Left lung (tissue), 10 donors: ENCODE measurements around the gene ABCG2. TPM values are rescaled to one million over a fixed set of nuclear protein-coding genes. Genes with fewer than 3 reads are reported as not detected.

Experiments
- ATAC-seq: fragments of 200-7000 bp; cut with Tn5 transposase; one replicate; pipeline ENCODE4 v1.9.1; 2020; ENCODE audit warnings: moderate library complexity
- DNase-seq, 4 donors: peaks; one replicate each; pipeline ENCODE4 v3.0.0-alpha.2; 2013 to 2020
- H3K27ac ChIP-seq, 2 donors: fragments of 200-600 bp; sonication (generic) in 1 of 2; one replicate each; pipeline versions ENCODE4 v1.5.0 to v1.8.0; 2020 to 2021
- H3K27me3 ChIP-seq, 2 donors: fragments of 200-600 bp; sonication (generic) in 1 of 2; one replicate each; pipeline versions ENCODE4 v1.5.0 to v1.8.0; 2020 to 2021
- H3K36me3 ChIP-seq, 2 donors: fragments of 200-600 bp; sonication (generic) in 1 of 2; one replicate each; pipeline versions ENCODE4 v1.5.0 to v1.8.0; 2020 to 2021
- H3K4me1 ChIP-seq, 2 donors: fragments of 200-600 bp; one replicate each; pipeline ENCODE4 v1.8.0; 2021
- H3K4me3 ChIP-seq, 2 donors: fragments of 200-600 bp; sonication (generic) in 1 of 2; one replicate each; pipeline versions ENCODE4 v1.5.0 to v1.8.0; 2020 to 2021; ENCODE audit warnings: mild to moderate bottlenecking in 1 of 2
- H3K9me3 ChIP-seq, 2 donors: fragments of 200-600 bp; sonication (generic) in 1 of 2; one replicate each; pipeline versions ENCODE4 v1.5.0 to v1.8.0; 2020 to 2021
- CTCF ChIP-seq, 2 donors: fragments of 200-600 bp; sonication (generic) in 1 of 2; IDR thresholded peaks; one replicate each; pipeline versions ENCODE4 v1.5.0 to v1.8.0; 2021; ENCODE audit warnings: antibody characterized with exemption in 2 of 2
- intact Hi-C, 2 donors: fragments of 100-400 bp; cut with DNase I; formaldehyde crosslinking; loops; one replicate each; pipeline versions ENCODE4 v1.11.2 to v1.14.2; 2022
- polyA plus RNA-seq, 6 donors: library from polyadenylated mRNA; unstranded; fragments of 120-200 nt; gene quantifications; one replicate each; pipeline ENCODE4 v1.2.1, GENCODE V29; 2013; ENCODE audit not compliant: insufficient read length in 6 of 6
- total RNA-seq, 2 donors: library from RNA; stranded (reverse); fragmentation: NEBNext Ultra II Directional; extraction: Animal tissue kit (Norgen Biotek cat#: 25700); gene quantifications; one replicate each; pipeline ENCODE4 v1.2.1, GENCODE V29; 2021
- donor health status: DM: no; HTN: yes; CAD: no.
- donor health status: DM: no; HTN: no; CAD: no.

ABCG2 gene
- total and polyA plus RNA-seq, 8 donors = 5.1 to 23.5 (median 16.8) TPM

DNA sequence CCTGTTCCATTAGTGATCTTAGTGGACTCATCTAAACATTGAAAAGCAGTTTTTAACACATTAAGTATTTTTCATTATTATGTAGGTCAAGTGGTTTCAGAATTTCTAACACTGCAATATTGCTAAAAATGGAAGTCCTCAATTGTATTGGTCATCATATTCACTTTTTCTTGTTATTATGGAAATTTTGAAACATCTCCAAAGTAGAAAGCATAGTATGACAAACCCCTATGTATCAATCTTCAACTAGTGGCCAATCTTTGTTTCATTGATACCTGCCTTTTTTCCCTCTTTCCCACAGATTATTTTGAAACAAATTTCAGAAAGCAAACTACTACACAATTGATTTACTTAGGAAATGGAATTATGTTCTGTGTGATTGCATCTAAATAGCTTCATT lies 14.5 kb upstream of the ABCG2 start:
- TF ChIP-seq CTCF (IDR thresholded peaks at IDR 0.05) = no peak
- ATAC-seq (no peak), DNase-seq (no peak)
- H3K4me3 ChIP-seq = no peak overlapping the region
- no peak overlapping the region for H3K27ac ChIP-seq
- H3K4me1 ChIP-seq = peaks cover 0 to 5% of the 10 kb centered on the region in 2 donors
- no peaks in the 10 kb centered on the region for H3K36me3 ChIP-seq
- intact Hi-C loops = no loop called here
- no peaks in the 10 kb centered on the region for H3K9me3 ChIP-seq
- H3K27me3 ChIP-seq = no peaks in the 10 kb centered on the region

GRCh38 chr4:88171206-88171605 lies 12.8 kb upstream of the ABCG2 start:
- H3K36me3 ChIP-seq = no peaks in the 10 kb centered on the region
- DNase-seq = no peak
- no peak overlapping the region for H3K27ac ChIP-seq
- H3K4me3 ChIP-seq = no peak overlapping the region
- no peaks in the 10 kb centered on the region for H3K9me3 ChIP-seq
- H3K27me3 ChIP-seq = no peaks in the 10 kb centered on the region
- no peak for TF ChIP-seq CTCF (IDR thresholded peaks at IDR 0.05)
- no peak for ATAC-seq
- intact Hi-C loops = no loop called here
- no peaks in the 10 kb centered on the region for H3K4me1 ChIP-seq

DNA sequence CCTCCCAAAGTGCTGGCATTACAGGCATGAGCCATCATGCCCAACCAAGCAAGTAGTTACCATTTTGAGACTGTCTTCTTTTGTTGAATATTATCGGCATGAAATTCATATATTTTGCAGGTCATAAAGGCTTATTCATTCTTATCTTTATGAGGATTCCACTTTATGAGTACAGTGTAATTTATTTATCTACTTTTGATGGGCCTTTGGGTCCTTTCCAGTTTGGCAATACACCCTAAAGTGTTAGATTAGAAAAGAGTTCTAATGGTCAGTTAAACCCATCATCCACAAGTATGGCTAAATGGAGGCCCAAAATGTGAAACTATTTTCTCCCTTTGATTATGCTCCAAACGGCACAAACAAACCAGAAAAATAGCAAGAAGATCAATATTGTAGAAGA lies 10.9 kb upstream of the ABCG2 start:
- intact Hi-C loops = no loop called here
- Histone ChIP-seq H3K27ac (no peak overlapping the region), H3K36me3 (no peaks in the 10 kb centered on the region), H3K9me3 (peaks cover 0 to under 1% of the 10 kb centered on the region in 2 donors), H3K4me3 (no peak overlapping the region), H3K4me1 (no peaks in the 10 kb centered on the region), H3K27me3 (no peaks in the 10 kb centered on the region)
- DNase-seq = no peak
- no peak for ATAC-seq
- TF ChIP-seq CTCF (IDR thresholded peaks at IDR 0.05) = no peak

- Histone ChIP-seq H3K27ac (no peak overlapping the region), H3K4me3 (no peak overlapping the region), H3K36me3 (no peaks in the 10 kb centered on the region), H3K4me1 (no peaks in the 10 kb centered on the region), H3K27me3 (no peaks in the 10 kb centered on the region), H3K9me3 (peaks cover 0 to 4% of the 10 kb centered on the region in 2 donors)
- intact Hi-C loops = no loop called here
- TF ChIP-seq CTCF (IDR thresholded peaks at IDR 0.05) = no peak
- no peak for ATAC-seq
- DNase-seq = no peak
Observed at GRCh38 chr4:88166608-88167007, 8.2 kb upstream of the ABCG2 start.

- no peak for TF ChIP-seq CTCF (IDR thresholded peaks at IDR 0.05)
- ATAC-seq (no peak), DNase-seq (no peak)
- peaks cover 0 to 18% of the 10 kb centered on the region in 2 donors for H3K27me3 ChIP-seq
- no peak overlapping the region for H3K27ac ChIP-seq
- no peaks in the 10 kb centered on the region for H3K36me3 ChIP-seq
- H3K9me3 ChIP-seq = peaks cover 0 to 4% of the 10 kb centered on the region in 2 donors
- peaks cover 0 to 9% of the 10 kb centered on the region in 2 donors for H3K4me1 ChIP-seq
- intact Hi-C loops = no loop called here
- H3K4me3 ChIP-seq = no peak overlapping the region
Observed at GRCh38 chr4:88163336-88163735, 4.9 kb upstream of the ABCG2 start.
